ENCODE data around the gene LRIG2. TPM values are rescaled to one million over a fixed set of nuclear protein-coding genes. Genes with fewer than 3 reads are reported as not detected.
"Not testable (repeated sequence)": the region's sequence is repeated elsewhere in the genome, so short reads cannot be mapped to it uniquely, and the experiment has no call there.

LRIG2 gene
- total RNA-seq, 1 donor from 2014 or later = 15.0 TPM

- TF ChIP-seq, protein P1, sequence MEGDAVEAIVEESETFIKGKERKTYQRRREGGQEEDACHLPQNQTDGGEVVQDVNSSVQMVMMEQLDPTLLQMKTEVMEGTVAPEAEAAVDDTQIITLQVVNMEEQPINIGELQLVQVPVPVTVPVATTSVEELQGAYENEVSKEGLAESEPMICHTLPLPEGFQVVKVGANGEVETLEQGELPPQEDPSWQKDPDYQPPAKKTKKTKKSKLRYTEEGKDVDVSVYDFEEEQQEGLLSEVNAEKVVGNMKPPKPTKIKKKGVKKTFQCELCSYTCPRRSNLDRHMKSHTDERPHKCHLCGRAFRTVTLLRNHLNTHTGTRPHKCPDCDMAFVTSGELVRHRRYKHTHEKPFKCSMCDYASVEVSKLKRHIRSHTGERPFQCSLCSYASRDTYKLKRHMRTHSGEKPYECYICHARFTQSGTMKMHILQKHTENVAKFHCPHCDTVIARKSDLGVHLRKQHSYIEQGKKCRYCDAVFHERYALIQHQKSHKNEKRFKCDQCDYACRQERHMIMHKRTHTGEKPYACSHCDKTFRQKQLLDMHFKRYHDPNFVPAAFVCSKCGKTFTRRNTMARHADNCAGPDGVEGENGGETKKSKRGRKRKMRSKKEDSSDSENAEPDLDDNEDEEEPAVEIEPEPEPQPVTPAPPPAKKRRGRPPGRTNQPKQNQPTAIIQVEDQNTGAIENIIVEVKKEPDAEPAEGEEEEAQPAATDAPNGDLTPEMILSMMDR (IDR thresholded peaks at IDR 0.05) = no peak
- intact Hi-C loops (cut with DNase I) = no loop called here
- Histone ChIP-seq H3K9me3 (no peaks in the 10 kb centered on the region), H3K27ac (no peak overlapping the region), H3K27me3 (ENCODE audit: low read depth) (no peaks in the 10 kb centered on the region), H3K36me3 (peaks cover 23% of the 10 kb centered on the region), H3K4me1 (peaks cover 33% of the 10 kb centered on the region), H3K4me3 (peak overlapping the region; percentile 88)
- no peak for DNase-seq
- no peak for ATAC-seq
These were observed 1.2 kb downstream of the LRIG2 start for GRCh38 chr1:113074237-113074636.

DNA sequence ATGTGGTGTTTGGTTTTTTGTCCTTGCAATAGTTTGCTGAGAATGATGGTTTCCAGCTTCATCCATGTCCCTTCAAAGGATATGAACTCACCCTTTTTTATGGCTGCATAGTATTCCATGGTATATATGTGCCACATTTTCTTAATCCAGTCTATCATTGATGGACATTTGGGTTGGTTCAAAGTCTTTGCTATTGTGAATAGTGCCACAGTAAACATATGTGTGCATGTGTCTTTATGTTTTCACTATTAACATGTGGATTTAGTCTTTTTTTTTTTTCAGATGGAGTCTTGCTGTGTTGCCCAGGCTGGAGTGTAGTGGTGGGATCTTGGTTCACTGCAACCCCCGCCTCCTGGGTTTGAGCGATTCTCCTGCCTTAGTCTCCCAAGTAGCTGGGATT lies 5.0 kb downstream of the LRIG2 start:
- H3K4me3 ChIP-seq; intact Hi-C loops (cut with DNase I): not testable (repeated sequence)

GRCh38 chr1:113086541-113086940 lies 13.5 kb downstream of the LRIG2 start:
- TF ChIP-seq, protein P1 (IDR thresholded peaks at IDR 0.05) = no peak
- DNase-seq = no peak
- Histone ChIP-seq H3K27ac (no peak overlapping the region), H3K9me3 (no peaks in the 10 kb centered on the region), H3K27me3 (ENCODE audit: low read depth) (no peaks in the 10 kb centered on the region), H3K36me3 (peaks cover 6% of the 10 kb centered on the region), H3K4me3 (no peak overlapping the region), H3K4me1 (no peaks in the 10 kb centered on the region)
- intact Hi-C loops (cut with DNase I) = no loop called here
- no peak for ATAC-seq

More for the DNA sequence above, 5.0 kb downstream of the LRIG2 start:
- not testable (repeated sequence) for H3K27me3 ChIP-seq (ENCODE audit: low read depth); DNase-seq; H3K27ac ChIP-seq; H3K9me3 ChIP-seq; ATAC-seq
- Histone ChIP-seq H3K4me1 (peaks cover 25% of the 10 kb centered on the region), H3K36me3 (peaks cover 26% of the 10 kb centered on the region)

- peak in 1 of 2 donors; percentile 24 for ATAC-seq
- Histone ChIP-seq H3K27ac (no peak overlapping the region), H3K9me3 (no peaks in the 10 kb centered on the region), H3K4me3 (no peak overlapping the region), H3K36me3 (peaks cover 26% of the 10 kb centered on the region), H3K27me3 (ENCODE audit: low read depth) (no peaks in the 10 kb centered on the region), H3K4me1 (no peaks in the 10 kb centered on the region)
- TF ChIP-seq, protein P1 (IDR thresholded peaks at IDR 0.05) = no peak
- intact Hi-C loops (cut with DNase I) = no loop called here
- DNase-seq = no peak
These were observed 16.0 kb downstream of the LRIG2 start for GRCh38 chr1:113088972-113089371.

DNA sequence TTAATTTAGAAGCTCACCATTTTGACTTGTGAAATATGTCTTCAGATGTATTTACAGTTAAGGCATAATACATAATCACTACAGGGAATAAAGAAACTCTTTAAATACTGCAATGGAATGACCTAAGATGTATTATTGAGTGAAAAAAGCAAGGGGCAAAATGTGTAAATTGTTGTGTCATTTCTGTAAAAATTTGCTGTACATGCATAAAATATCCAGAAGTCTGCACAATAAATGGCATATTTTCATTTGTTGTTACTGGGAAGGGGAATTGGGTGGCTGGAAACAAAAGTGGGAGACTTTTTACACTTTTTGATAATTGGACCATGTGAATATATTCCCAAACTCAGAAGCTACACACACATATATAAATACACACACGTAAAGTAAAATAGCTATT lies 17.1 kb downstream of the LRIG2 start:
- intact Hi-C loops (cut with DNase I) = no loop called here
- TF ChIP-seq, protein P1 (IDR thresholded peaks at IDR 0.05) = no peak
- no peaks in the 10 kb centered on the region for H3K27me3 ChIP-seq (ENCODE audit: low read depth)

DNA sequence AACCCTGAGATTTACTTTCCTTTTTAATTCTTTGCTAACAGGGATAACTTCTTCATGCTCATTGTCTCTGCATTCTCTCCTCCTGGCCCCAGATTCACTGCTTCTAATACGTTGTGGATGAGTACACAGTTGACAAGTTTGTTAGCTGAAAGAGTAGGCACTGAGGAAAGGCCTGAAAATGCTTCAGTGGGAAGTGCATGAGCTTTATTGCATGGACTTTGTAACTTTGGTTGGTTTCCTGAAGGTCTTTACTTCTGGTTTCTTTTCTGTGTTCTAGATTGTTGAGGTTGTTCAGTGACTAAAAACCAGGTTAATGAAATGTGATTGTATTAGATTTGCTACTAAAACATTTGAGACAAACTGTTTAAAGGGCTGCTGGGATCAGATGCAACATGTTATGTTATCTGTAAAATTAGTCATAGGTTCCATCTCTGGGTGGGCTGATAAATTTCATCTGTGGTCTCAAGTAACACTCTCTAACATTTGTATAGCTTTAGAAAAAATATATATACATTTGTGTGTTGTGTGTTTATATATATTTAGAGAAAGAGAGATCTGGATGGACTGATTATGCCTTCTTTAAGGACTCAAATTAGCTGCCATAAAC lies 19.1 kb downstream of the LRIG2 start:
- DNase-seq (no peak), ATAC-seq (no peak)
- H3K36me3 ChIP-seq = peaks cover 51% of the 10 kb centered on the region
- no peak overlapping the region for H3K4me3 ChIP-seq
- H3K9me3 ChIP-seq = no peaks in the 10 kb centered on the region
- no peak overlapping the region for H3K27ac ChIP-seq
- TF ChIP-seq, protein P1 (IDR thresholded peaks at IDR 0.05) = no peak
- no peaks in the 10 kb centered on the region for H3K4me1 ChIP-seq
- H3K27me3 ChIP-seq (ENCODE audit: low read depth) = no peaks in the 10 kb centered on the region
- intact Hi-C loops (cut with DNase I) = no loop called here

More for the DNA sequence above, 17.1 kb downstream of the LRIG2 start:
- H3K36me3 ChIP-seq = peaks cover 36% of the 10 kb centered on the region
- no peak overlapping the region for H3K27ac ChIP-seq
- no peaks in the 10 kb centered on the region for H3K9me3 ChIP-seq
- H3K4me3 ChIP-seq = no peak overlapping the region
- no peak for DNase-seq
- ATAC-seq = no peak
- no peaks in the 10 kb centered on the region for H3K4me1 ChIP-seq

Data from lower lobe of right lung (tissue), 2 donors.